NT2/D1 (cell line): ENCODE measurements around the gene LZTFL1.

ENCODE experiments used
- SUZ12 ChIP-seq: IDR thresholded peaks from 2 replicates; pipeline ENCODE4 v1.6.1; 2011; ENCODE audit not compliant: insufficient read length, insufficient read depth; ENCODE audit errors: extremely low read depth
- YY1 ChIP-seq: IDR thresholded peaks from 2 replicates; pipeline ENCODE4 v1.6.1; 2011; ENCODE audit not compliant: insufficient read length, insufficient read depth
- ZNF274 ChIP-seq: IDR thresholded peaks from 2 replicates; pipeline ENCODE4 v1.6.1; 2011; ENCODE audit warnings: mild to moderate bottlenecking, low read depth, low read length

- no peak for TF ChIP-seq SUZ12
- no peak for TF ChIP-seq YY1
- TF ChIP-seq ZNF274, result no peak
Observed at GRCh38 chr3:45864760-45865519, 23.0 kb upstream of the LZTFL1 start.
